Right lobe of liver (tissue), 4 donors: ENCODE data around the gene ERFL.

Source experiments
- CTCF ChIP-seq, 4 donors: fragments of 200-600 bp in 3 of 4; fragments of 450-650 bp in 1 of 4; IDR thresholded peaks; one replicate each; pipeline versions ENCODE4 v1.5.1 to v1.8.0; 2016 to 2022; ENCODE audit warnings: antibody characterized with exemption in 4 of 4, mild to moderate bottlenecking in 2 of 4
- POLR2A ChIP-seq: fragments of 450-650 bp; IDR thresholded peaks from one replicate; pipeline ENCODE4 v1.6.1; 2017; ENCODE audit warnings: antibody characterized with exemption, mild to moderate bottlenecking
- donor health status: DM: no; HTN: no; CAD: no.
- donor health status: DM: no; HTN: no; CAD: no.
- donor health status: DM: no; HTN: yes; CAD: no.

GRCh38 chr19:41907994-41908615, 20.1 kb downstream of the ERFL start:
- no peak for TF ChIP-seq POLR2A
- no peak for TF ChIP-seq CTCF (IDR thresholded peaks at IDR 0.05)
